Fibroblast of pulmonary artery (primary cell): Measurements from ENCODE around the gene VSIR.
A peak's percentile ranks its signal among the peaks of the same experiment; 100 is the strongest.

Source experiments
- DNase-seq: peaks from one replicate; pipeline ENCODE4 v3.0.0-alpha.2; 2010; ENCODE audit warnings: low read depth
- H3K4me3 ChIP-seq: replicated peaks from 2 replicates; pipeline ENCODE4 v1.5.1; 2011; ENCODE audit warnings: low read depth, mild to moderate bottlenecking, control low read depth, low read length, moderate library complexity
- CTCF ChIP-seq: IDR thresholded peaks from 2 replicates; pipeline ENCODE4 v1.5.1; 2011; ENCODE audit warnings: mild to moderate bottlenecking, control low read depth, low read length, inconsistent platforms; ENCODE audit errors: missing control alignments

The VSIR gene

GRCh38 chr10:71805776-71806703 lies 32.7 kb upstream of the VSIR start:
- DNase-seq = peak; percentile 33
- no peak for TF ChIP-seq CTCF
- H3K4me3 ChIP-seq = no peak overlapping the region

- no peak overlapping the region for H3K4me3 ChIP-seq
- TF ChIP-seq CTCF = no peak
- no peak for DNase-seq
Measured at GRCh38 chr10:71804077-71804476, 30.8 kb upstream of the VSIR start.

- no peak for TF ChIP-seq CTCF
- no peak overlapping the region for H3K4me3 ChIP-seq
- DNase-seq = no peak
Measured at GRCh38 chr10:71802715-71803488, 29.6 kb upstream of the VSIR start.

- no peak for DNase-seq
- TF ChIP-seq CTCF = no peak
- no peak overlapping the region for H3K4me3 ChIP-seq
Measured at GRCh38 chr10:71802235-71802634, 28.9 kb upstream of the VSIR start.

- no peak for TF ChIP-seq CTCF
- no peak for DNase-seq
Measured at GRCh38 chr10:71801361-71801760, 28.0 kb upstream of the VSIR start.

GRCh38 chr10:71799608-71800453 lies 26.5 kb upstream of the VSIR start:
- H3K4me3 ChIP-seq = no peak overlapping the region
- DNase-seq = peak; percentile 20
- TF ChIP-seq CTCF = no peak

More at GRCh38 chr10:71801361-71801760, 28.0 kb upstream of the VSIR start:
- no peak overlapping the region for H3K4me3 ChIP-seq
